NCI-H146 (cell line): ENCODE measurements around the gene ZFYVE19.
A peak's percentile ranks its signal among the peaks of the same experiment; 100 is the strongest.

Source experiments
- DNase-seq: peaks from one replicate; lab custom pipeline; 2025; lab: John Stamatoyannopoulos, UW

The ZFYVE19 gene

DNA sequence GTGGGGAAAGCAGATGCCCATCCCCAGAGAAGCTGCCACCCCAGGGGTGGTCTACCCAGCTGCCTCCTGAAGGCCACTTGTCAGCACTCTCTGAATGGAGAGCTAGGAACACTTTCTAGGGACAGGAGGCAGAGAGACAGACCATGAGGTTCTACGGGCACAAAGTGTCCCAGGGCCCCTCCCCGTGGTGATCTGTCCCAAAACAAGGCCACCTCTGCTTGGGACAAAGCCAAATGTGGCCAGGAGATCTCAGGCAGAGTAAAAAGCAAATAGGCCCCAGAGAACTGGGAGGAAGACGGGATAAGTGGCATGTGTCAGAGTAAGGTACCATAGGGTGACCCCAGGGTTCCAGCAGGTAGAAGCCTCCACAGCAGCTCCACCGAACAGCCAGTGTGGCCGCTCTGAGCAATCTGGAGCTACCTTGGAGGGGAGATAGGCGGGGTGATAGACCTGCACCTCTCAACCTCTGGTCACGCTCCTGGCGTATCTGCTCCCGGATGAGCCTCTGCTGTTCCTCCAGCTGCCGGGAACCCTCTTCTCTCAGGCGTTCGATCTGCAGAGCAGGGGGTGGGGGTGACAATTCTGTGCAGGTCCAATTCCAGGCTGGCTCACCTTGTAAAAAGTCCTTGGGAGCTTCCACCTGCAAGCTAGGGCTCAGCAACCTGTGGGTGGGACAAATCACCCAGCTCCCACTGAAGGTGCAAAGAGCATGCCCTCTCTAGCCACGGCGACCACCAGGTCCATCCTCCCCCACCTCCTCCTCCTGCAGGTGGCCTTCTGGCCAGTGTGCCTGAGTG is 31.0 kb upstream of the ZFYVE19 start:
- DNase-seq, result no peak

DNA sequence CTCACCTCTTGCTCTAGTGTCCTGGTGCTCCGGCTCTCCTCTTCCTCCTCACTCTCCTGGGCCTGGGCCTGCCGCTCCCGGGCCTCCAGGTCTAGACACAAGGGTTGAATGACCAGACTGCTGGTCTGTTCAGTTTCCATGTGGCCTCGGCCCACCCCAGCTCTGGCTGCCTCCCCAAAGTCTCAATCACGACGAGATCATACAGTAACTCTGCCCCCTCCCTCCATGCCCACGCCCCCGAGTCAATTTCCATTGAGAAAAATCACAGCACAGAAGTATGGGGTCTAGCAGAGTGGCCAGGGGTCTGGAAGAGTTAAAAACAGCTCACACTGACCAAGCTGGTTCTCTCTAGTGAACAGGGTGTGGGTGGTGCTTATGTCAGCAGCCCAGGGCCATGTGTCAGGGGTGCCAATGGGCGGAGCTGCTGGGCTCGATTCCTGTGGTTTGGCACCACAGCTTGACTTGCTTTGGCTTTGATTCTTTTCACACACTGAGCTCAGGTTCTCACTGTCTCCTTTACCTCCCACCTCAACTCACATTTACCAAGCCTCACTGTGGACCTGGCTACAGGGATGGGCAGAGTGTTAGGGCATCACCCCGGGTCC is 30.2 kb upstream of the ZFYVE19 start:
- no peak for DNase-seq

DNA sequence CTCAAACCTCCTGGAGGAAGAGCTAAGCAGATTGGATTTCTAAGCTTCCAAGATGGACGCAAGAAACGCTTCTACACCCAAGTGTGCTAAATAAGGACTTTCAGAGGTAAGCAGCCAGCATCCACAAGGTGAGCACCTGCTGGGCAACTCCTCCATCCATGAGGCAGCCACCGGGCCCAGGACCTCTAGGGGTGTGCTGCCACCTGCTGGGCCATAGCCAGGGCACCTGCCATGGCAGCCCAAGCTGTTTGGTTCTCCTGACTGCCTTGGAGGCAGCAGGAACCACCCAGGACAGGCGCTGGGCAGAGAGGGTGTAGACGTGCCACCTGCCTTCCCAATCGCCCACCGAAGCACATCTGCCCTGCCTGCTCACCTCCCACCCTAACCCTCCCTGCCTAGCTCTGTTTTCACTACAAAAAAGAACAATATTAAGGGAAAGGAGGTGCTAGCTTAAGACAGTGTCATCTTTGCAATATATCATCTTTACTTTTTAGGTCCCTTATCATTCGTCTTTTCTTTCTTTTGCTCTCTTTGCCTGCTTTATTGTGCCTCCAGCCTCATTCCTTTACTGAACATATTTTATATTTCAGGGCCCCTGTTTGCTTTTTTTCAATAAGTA is 24.2 kb upstream of the ZFYVE19 start:
- DNase-seq, result peak; percentile 82

DNA sequence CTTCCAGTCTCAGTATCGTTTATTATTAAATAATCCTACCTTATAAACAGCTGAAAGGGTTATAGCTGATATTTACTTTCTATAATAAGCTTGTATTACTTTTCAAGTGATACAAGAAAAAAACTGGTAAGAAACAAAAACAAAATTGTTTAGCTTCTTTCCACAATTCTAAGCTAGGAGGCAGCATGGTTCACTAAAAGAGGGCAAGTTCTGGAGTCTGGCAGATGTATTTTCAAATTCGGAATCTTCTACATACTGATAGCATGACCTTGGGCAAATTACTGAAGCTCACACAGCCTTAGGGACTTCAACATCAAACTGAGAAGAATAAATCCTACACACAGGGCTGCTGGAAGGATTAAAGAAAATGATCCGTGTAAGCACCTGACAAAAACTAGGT is 21.7 kb upstream of the ZFYVE19 start:
- no peak for DNase-seq

DNA sequence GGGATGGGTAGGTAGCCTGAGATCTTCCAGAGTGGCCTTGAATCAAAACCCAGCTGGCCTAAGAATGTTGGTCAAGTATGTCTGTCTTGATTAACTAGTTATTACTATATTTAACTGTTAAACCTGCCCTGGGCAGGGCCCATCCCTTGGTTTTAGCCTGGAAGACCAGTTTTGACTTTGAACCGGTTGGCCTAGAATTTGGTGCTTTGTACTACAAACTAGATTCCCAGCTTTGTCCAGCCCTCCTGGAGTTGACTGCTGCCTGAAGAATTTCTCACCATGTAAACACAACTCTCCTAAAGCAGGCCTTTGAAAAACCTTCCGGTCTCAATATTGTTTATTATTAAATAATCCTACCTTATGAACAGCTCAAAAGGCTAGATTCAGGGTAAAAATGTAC is 21.1 kb upstream of the ZFYVE19 start:
- DNase-seq, result no peak

DNA sequence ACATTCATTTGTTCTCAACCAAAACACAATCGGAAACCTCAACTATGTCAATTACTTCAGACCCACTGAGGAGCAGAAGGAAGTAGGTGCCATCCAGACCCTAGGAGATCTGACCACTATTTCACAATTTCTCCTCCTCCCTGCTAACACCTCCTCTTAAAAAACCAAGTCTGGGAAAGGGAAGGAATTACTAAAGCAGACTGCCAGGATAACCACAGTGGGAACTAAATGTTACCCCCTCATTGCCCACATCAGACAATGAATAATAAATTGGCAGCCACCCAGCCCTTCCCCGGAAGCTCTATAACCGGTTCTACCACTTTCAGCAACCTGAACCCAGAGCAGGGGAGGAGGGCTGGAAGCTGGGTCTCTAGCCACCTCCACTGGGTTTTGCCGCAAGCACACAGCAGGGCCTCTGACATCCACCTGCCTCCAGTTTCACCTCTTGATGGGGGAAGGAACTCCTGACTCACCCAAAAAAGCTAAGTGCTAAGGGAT is 19.5 kb upstream of the ZFYVE19 start:
- peak; percentile 85 for DNase-seq

DNA sequence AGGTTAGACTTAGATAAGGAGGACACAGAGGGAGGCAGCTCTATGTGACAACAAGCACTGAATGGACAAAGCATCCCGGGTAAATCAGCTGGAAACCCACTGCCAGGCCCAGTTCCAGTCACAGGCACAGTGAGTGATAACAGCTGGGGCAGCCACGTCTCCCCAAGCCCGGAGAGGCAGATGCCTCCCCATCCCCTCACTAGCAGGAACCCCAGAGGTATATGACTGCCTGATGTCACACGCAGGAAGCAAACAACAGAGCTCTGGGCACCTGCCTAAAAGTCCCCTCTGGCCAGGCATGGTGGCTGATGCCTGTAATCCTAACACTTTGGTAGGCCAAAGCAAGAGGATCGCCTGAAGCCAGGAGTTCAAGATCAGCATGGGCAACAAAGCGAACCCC is 18.9 kb upstream of the ZFYVE19 start:
- peak; percentile 59 for DNase-seq

DNA sequence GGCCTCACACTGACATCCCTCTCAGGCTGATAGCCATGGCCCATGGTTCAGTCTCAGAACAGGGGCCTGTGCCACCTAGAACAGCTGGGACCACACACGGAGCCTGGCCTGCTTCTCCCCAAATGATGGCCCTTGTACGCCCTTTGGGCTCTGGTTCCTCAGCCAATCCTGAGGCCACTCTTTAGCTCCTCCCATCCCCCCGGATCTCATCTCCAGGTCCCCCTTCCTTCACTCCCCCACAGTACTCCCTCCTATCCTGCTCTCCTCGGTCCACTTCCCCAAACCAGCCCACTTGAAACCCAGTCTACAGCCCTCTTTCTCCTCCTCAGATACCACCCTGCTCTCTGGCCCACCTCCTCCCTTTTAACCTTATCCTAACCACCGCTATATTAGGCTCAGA is 17.8 kb upstream of the ZFYVE19 start:
- no peak for DNase-seq

DNA sequence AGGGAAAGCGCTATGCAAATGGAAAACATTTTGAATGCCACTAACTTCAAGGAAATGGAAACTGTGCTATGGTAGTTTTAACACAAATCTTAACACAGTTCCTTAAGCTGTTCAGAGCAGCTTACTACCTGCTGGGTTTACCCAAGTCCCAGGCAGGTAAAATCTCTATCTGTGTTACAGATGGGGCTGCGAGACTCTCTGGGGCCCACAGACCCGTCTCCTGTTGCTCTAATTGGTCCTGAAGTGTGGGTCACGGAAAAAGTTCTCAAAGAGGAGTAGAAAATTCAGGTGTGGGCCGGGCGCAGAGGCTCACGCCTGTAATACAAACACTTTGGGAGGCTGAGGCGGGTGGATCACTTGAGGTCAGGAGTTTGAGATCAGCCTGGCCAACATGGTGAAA is 16.9 kb upstream of the ZFYVE19 start:
- no peak for DNase-seq

DNA sequence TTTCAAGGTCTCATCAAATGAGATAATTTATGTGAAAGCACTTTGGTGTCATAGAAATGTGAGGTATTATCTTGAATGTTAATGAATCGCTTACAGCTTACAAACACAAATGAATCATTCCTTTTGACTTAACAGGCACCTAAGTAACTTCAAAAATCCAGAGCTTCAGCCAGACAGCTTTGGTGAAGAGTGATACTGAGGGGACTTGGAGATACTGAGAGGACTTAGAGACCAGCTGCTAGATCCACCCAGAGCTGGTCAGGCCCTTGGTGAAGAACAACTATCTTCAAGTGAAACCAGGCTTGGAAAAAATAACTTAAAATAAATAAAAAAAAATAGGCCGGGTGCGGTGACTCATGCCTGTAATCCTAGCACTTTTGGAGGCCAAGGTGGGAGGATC is 16.2 kb upstream of the ZFYVE19 start:
- no peak for DNase-seq

DNA sequence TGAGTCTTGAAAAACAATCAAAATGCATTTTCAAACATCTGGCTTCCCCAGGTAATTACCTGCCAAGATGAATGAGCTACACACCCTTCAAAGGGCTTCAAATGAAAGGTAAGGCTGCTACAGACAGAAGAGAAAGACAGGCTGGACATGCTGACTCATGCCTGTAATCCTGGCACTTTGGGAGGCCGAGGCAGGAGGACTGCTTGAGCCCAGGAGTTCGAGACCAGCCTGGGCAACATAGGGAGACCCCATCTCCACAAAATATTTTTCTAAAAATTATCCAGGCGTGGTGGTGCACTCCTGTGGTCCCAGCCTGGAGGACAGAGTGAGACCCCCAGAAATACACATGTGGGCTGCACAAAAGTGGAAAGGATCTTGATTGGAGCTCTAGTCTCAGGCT is 14.5 kb upstream of the ZFYVE19 start:
- DNase-seq, result no peak

DNA sequence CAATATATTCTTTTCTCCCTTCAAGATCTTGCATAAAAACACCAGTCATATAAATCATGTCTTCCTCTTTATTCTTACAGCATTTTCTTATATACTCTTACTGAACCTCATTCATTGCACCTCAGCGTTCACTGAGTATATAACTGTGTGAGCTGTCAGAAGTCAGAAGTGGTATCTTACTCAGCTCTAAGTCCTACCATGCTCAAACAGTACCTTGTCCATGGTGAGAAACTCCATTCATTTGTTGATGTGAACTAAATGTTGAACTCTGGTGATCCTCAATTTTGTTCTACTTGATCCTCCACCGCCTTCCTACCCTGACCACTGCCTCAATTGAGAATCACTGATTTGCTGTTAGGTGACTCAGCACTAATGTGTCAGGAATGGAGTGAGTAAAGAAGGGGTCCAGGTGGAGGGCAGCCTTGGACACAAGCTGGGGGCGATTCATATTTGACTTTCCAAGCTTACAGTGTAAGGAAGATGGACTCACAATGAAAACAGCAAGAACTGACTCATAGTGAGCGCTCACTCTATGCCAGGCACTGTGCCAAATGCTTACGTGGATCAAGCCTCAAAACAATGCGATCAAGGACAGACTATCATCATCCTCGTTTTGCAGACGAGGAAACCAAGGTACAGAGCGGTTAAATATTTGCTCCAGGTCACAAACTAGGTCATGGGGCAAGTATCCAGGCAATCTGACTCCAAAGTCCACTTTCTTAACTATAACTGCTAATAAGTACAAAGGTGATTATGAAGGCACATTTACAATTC is 13.5 kb upstream of the ZFYVE19 start:
- DNase-seq, result no peak

DNA sequence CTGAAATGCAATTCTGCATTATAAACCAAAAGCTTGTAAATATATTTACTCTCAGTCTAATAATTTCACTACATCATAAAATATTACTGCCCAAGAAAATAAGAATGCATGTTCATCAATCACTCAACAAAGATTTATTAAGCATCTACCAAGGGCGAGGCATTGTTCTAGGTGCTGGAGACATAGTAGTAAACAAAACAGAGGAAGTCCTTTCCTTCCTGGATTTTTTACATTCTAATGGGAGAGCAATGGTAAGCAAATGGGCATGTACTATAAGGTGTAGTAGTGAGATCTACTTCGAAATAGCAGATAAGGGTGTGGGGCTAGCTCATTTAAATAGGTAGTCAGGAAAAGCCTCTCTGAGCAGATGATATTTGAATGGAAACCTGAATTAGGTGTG is 10.8 kb upstream of the ZFYVE19 start:
- no peak for DNase-seq

DNA sequence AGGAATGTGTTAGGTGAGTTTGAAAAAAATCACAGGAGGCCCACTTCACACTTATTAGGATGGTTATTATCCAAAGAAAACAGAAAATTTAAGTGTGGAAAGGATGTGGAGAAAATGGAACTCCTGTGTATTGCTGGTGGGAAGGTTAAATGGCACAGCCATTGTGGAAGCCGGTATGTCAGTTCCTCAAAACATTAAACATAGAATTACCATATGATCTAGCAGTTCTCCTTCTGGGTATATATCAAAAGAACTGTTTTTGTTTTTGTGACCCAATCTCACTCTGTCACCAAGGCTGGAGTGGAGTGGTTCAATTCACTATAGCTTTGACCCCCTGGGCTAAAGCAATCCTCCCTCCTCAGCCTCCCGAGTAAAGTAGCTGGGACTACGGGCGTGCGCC is 10.4 kb upstream of the ZFYVE19 start:
- DNase-seq, result no peak

DNA sequence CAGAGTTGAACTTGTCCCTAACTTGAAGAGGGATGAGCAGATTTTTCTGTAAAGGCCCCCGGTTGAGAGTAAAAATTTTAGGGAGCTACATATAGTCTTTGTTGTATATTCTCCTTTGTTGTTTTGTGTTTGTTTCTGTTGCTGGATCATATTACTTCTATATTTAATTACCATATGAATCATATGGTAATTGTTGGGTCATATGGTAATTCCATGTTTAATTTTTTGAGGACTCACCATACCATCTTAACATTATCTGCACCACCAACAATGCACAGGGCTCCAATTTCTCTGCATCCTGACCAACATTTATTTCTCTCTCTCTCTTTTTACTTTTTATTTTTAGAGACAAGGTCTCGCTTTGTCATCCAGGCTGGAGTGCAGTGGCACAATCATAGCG is 7.4 kb upstream of the ZFYVE19 start:
- DNase-seq, result no peak

DNA sequence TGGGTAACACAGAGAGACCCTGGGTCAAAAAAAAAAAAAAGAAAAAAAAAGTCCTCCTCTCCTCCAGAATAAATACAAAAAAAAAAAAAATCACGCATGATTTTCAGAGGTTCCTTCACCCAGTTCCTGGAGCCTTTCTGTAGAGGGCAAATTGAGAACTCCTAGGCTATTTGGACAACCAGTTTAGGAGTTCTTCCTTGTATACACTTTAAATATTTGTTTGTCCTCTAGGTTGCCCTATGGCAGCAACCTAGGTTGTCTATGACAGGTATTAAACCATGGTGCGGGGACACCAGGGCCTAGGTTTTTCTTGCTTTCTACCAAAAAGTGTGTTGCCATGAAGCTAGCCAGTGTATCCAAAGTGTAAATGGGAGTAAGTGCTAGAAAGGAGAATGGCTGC is 3.8 kb upstream of the ZFYVE19 start:
- no peak for DNase-seq

DNA sequence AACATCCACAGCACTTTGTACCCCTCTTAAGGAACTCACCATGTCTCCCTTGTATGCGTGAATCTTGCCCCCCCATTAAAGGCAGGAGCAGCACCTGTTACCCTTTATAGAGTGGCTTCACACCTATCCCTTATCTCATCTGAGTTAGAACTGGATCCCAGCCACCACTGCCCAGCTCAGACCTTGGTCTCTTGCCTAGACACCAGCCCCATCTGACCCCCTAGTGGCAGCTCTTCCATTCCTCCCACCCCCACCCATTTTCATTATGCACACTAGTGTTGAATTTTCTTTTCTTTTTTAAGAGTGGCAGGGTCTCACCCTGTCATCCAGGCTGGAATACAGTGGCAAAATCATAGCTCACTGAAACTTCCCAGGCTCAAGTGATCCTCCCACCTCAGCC is 3.2 kb upstream of the ZFYVE19 start:
- DNase-seq, result no peak

DNA sequence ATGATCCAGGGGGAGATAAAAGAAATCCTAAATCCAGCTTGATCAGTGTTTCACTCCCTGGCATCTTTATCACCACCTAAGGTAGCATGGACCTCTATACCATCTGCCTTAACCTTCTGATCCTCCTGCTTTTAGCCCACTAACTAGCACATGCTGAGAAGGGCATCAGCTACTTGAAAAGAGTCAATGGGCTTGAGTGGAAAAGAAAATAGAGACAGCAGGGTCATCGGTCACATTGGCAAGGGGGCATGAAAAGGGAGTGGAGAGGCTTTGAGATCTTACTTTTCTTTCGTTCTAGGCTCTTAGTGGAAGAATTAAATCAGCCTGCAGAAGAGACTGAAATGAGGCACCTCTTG is 239 bp upstream of the ZFYVE19 start:
- no peak for DNase-seq

DNA sequence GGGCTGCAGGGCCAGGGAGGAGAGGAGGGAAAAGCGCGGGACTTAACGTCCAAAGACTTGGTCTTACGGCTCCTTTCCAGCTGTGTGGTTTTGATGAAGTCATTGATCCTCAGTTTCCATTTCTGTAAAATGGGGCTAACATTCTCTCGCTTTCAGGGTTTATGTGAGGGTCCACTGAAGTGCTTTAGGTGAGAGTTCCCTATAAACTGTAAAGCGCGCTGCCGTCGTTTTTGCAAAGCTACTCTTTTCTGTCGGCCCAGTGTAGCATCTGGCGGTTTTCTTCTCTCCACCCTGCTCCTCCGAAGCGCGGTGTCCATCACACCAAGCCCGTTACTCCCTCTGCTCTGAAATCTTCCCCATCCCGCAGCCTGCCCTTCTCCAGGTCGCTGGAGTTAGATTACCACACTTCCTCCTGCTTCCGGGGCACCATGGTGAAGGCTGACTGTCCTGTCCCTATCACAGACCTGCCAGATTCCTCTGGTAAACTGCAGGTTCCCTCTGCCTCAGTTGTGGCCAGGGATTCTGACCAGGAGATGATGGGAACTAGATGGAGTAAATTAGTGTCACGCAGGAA is 1.1 kb downstream of the ZFYVE19 start:
- DNase-seq, result no peak

DNA sequence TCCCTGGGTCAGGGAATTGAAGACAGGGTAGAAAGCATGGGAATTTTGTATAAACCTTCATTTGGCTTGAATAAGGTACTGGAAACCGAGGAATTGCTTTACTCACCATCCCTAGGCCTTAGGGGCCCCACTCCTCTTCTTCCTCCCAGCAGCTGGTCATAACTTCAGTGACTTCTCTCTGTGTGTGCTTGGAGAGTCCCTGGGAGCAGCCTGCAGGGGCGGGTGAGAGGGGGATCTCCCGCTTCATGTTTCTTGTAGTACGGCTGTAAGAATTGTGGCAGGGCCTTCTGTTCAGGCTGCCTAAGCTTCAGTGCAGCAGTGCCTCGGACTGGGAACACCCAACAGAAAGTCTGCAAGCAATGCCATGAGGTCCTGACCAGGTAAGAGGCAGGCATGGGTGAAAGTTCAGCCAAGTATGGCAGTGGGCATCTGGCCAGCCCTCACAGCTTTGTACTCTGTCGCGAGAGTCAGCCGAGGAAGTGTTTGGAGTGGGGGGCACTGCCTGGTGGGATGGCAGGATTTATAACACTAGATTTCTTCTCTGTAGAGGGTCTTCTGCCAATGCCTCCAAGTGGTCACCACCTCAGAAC is 2.1 kb downstream of the ZFYVE19 start:
- DNase-seq, result no peak

DNA sequence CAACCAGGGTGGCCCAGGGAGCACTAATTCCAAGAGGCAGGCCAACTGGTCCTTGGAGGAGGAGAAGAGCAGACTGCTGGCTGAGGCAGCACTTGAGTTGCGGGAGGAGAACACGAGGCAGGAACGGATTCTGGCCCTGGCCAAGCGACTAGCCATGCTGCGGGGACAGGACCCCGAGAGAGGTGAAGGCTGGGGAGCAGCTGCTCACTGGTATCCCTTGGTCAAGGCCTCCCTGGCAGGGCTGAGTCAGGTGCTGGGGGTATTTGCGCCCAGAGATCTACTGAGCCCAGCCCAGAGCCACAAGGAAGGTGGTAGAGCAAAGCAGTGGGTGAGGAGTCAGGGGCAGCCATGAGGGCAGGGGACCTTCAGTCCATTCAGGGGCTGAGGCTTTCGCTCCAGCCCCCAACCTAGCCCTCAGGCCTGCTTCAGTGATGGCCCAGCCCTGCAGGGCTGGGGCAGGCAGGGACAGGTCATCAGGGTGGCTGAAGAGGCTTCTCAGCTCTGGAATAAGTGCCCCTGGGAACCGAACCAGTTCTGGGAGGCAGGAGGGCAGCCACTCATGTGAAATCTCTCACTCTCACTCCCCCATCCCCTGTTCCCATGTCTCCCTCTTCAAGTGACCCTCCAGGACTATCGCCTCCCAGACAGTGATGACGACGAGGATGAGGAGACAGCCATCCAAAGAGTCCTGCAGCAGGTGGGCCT is 6.0 kb downstream of the ZFYVE19 start:
- no peak for DNase-seq
